IPS-18c (cell line): ENCODE results near the gene ALG8.
"Not testable (repeated sequence)": the region's sequence is repeated elsewhere in the genome, so short reads cannot be mapped to it uniquely, and the experiment has no call there.

Experiments
- H3K4me3 ChIP-seq: 2 replicates; pipeline ENCODE4 v1.7.0; 2013; ENCODE audit warnings: low read depth, mild to moderate bottlenecking, low read length, moderate library complexity; ENCODE audit not compliant: insufficient read depth
- H3K9me3 ChIP-seq: one replicate; pipeline ENCODE4 v1.6.1; 2013; ENCODE audit warnings: mild to moderate bottlenecking, low read length, moderate library complexity; ENCODE audit not compliant: control insufficient read depth, insufficient read depth

ALG8 gene

GRCh38 chr11:78062671-78063070 is 76.8 kb downstream of the ALG8 start:
- Histone ChIP-seq H3K9me3 (peaks cover 2% of the 10 kb centered on the region), H3K4me3 (no peak overlapping the region)

- Histone ChIP-seq H3K4me3 (no peak overlapping the region), H3K9me3 (peaks cover 2% of the 10 kb centered on the region)
These were observed 77.5 kb downstream of the ALG8 start for GRCh38 chr11:78061921-78062311.

- H3K4me3 ChIP-seq = no peak overlapping the region
These were observed 78.1 kb downstream of the ALG8 start for GRCh38 chr11:78061088-78061920.

GRCh38 chr11:78060533-78060932 is 78.9 kb downstream of the ALG8 start:
- no peak overlapping the region for H3K4me3 ChIP-seq
- H3K9me3 ChIP-seq = no peaks in the 10 kb centered on the region

More at GRCh38 chr11:78061088-78061920, 78.1 kb downstream of the ALG8 start:
- no peaks in the 10 kb centered on the region for H3K9me3 ChIP-seq

GRCh38 chr11:78059749-78060328 is 79.6 kb downstream of the ALG8 start:
- H3K4me3 ChIP-seq, H3K9me3 ChIP-seq: not testable (repeated sequence)

- H3K9me3 ChIP-seq = no peaks in the 10 kb centered on the region
These were observed 81.9 kb downstream of the ALG8 start for GRCh38 chr11:78057462-78058055.

GRCh38 chr11:78056093-78056492 is 83.3 kb downstream of the ALG8 start:
- Histone ChIP-seq H3K9me3 (no peaks in the 10 kb centered on the region), H3K4me3 (no peak overlapping the region)

More at GRCh38 chr11:78057462-78058055, 81.9 kb downstream of the ALG8 start:
- no peak overlapping the region for H3K4me3 ChIP-seq

GRCh38 chr11:78054971-78055370 is 84.5 kb downstream of the ALG8 start:
- H3K9me3 ChIP-seq = no peaks in the 10 kb centered on the region
- H3K4me3 ChIP-seq = no peak overlapping the region

- no peaks in the 10 kb centered on the region for H3K9me3 ChIP-seq
- H3K4me3 ChIP-seq = no peak overlapping the region
These were observed 88.2 kb downstream of the ALG8 start for GRCh38 chr11:78050964-78051831.
